G401 (cell line): Measurements from ENCODE around the gene PEAK1. TPM values are rescaled to one million over a fixed set of nuclear protein-coding genes. Genes with fewer than 3 reads are reported as not detected.

Experiments used
- DNase-seq: peaks from one replicate; pipeline ENCODE4 v3.0.0-alpha.2; 2015; ENCODE audit warnings: low spot score
- in situ Hi-C: cut with HindIII; loops from 2 replicates; pipeline ENCODE4 v1.10.0; 2016; ENCODE audit warnings: low sequenced_read_pairs, mixed read lengths
- total RNA-seq: library from RNA; depleted of rRNA; stranded (reverse); fragments of >200 nt; shearing (Covaris generic); gene quantifications from 2 replicates; pipeline ENCODE4 v1.2.3, GENCODE V29; 2014; rRNA removed

Gene PEAK1
- 13.2 and 14.3 TPM in 2 replicates for total RNA-seq

DNA sequence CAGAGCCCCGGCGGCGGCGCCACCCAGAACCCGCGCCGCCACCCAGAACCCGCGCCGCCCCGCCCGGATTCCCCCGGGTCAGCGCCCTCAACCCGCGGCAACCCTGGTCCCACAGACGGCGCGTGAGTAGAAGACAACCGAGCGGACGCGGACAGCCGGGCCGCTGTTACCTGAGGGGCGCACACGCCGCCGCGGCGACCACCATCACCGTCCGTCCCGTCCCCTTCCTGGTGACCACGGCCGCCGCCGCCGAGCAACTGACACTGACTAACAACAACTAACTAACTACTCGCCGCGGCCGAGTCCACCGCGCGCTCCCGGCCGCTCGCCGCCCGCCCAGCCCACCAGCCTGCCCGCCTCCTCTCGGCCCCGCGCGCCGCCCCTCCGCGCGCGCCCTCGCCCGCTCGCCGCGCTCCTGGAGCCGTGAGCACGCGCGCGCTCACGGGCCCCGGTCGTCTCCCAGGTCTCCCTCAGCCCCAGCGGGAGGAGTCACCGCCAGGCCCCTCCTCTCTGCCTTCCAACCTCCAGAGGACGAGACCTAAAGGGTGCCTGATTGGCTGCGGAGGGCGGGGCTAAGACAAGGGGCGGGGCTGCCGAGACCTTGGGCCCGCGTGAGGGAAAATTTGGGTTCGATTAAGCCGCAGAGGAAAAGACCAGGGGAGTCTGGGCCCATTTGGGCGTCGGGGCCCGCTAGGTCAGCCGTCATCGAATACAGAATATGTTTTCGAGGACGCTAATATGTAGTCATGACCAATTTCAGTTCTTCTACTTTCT lies at the start of gene PEAK1:
PEAK1 (minus strand) TSS at position 269 of the 774 bp plus-strand sequence. CDS start 238,178 bp downstream, outside the sequence.
- DNase-seq = peak; percentile 99
- in situ Hi-C loops = no loop called here

- in situ Hi-C loops = no loop called here
- no peak for DNase-seq
Observed at GRCh38 chr15:77468896-77469295, 49.0 kb upstream of the PEAK1 start.

GRCh38 chr15:77466521-77466920 lies 46.6 kb upstream of the PEAK1 start:
- no peak for DNase-seq
- in situ Hi-C loops = no loop called here

- DNase-seq = no peak
- in situ Hi-C loops = no loop called here
Observed at GRCh38 chr15:77464129-77464865, 44.4 kb upstream of the PEAK1 start.

DNA sequence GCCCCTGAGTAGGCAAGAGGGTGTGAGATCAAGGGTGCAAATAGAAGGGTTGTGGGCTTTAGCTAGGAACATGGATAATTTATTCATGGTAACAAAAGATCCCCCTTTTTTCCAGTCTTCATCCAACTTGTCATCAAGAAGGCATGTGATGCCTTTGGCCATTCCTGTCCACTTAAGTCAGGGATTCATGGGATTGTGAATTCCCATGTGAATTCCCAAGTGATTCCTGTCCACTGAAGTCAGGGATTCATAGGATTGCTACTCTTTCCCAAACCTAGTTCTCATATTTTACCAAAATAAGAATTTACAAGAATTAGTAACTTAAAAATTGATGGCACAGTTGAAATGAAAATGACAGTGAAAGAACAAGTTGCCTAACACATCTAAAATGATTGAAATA lies 41.6 kb upstream of the PEAK1 start:
- in situ Hi-C loops = no loop called here
- DNase-seq = no peak

DNA sequence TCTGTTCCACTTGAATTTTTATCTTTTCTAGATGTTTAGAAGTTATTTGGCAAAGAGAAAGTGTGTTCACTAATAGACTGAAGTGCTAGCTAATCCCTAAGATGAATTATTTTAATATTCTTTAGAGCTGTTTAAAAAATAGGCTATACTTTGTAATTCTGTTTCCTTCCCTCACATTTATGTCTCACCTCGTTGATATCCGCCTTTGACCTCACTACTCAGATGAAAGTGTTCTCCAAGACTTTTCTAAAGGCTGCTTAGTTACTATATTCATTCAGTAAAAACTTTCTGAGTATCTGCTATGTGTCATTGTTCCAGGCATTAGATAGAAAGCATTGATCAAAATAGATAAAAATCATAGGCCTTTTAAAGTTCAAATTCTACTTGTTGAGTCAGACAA lies 39.1 kb upstream of the PEAK1 start:
- no peak for DNase-seq
- in situ Hi-C loops = no loop called here

- in situ Hi-C loops = no loop called here
- DNase-seq = no peak
Observed at GRCh38 chr15:77457905-77458265, 38.0 kb upstream of the PEAK1 start.

- in situ Hi-C loops = no loop called here
- DNase-seq = no peak
Observed at GRCh38 chr15:77457191-77457904, 37.4 kb upstream of the PEAK1 start.

GRCh38 chr15:77456746-77457145 lies 36.8 kb upstream of the PEAK1 start:
- DNase-seq = no peak
- in situ Hi-C loops = no loop called here

DNA sequence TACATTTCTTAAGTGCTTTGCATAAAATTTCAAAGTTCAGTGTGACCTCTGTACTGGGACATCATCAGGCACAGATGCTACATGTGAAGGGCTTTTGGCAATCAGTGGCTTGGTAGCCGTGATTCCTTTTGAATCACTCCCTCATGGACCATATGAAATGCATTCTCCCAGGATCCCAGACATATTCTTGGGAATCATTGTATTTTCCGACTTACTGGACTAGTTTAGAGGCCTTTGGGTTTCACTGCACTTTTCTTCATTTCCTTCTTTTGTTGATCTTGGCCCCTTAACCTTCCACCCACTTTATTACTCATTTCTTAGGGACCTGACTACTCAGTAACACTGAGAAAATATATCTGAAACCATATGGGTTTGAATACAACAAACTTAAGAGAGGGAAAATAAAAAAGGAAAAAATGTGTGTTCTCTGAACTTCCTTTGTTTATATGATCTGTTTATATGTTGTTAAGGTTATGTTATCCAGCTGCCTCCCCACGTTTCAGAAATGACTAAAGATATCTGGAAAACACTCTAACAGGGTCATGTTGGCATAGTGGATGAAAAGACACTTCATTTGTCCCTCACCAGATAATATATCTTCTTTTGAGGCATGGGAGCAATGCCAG lies 35.9 kb upstream of the PEAK1 start:
- DNase-seq = no peak
- in situ Hi-C loops = no loop called here

GRCh38 chr15:77454951-77455350 lies 35.0 kb upstream of the PEAK1 start:
- DNase-seq = no peak
- in situ Hi-C loops = no loop called here

DNA sequence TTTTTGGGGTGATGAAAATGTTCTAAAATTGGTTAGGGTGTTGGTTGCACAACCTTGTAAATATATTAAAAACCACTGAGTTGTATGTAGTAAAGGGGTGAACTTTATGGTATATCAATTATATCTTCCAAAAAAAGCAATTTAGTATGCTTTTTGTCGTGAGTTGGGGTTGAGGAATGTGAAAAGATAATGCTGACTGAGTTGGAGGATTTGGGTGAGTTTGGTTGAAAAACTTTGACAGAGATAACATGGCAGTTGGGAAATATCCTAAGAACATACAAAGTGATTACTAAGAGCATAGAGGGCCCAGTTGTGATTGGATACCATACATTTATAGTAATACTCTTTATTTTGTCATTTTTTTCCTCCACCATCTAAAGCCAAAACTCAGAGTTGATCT lies 34.4 kb upstream of the PEAK1 start:
- DNase-seq = no peak
- in situ Hi-C loops = no loop called here

GRCh38 chr15:77446840-77447390 lies 27.0 kb upstream of the PEAK1 start:
- DNase-seq = no peak
- in situ Hi-C loops = no loop called here

GRCh38 chr15:77440378-77440999 lies 20.6 kb upstream of the PEAK1 start:
- DNase-seq = no peak
- in situ Hi-C loops = no loop called here

DNA sequence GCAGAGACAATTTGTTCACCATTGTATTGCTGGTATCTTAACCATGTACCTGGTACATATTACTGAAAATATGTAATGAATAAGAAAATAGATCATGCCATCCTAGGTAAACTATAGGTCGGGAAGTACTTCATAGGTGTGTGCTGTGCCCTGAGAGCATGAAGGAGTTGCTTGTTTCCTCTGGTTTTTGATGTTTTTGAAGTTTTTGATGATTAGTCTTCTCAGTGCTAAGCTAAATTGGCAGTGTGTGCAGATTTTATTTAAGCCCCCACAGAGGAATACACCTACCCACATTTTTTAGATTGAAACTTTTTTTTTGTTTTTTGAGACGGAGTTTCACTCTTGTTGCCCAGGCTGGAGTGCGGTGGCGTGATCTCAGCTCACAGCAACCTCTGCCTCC lies 17.4 kb upstream of the PEAK1 start:
- DNase-seq = no peak
- in situ Hi-C loops = no loop called here

GRCh38 chr15:77436822-77437221 lies 16.9 kb upstream of the PEAK1 start:
- no peak for DNase-seq
- in situ Hi-C loops = no loop called here

GRCh38 chr15:77430652-77431051 lies 10.7 kb upstream of the PEAK1 start:
- in situ Hi-C loops = no loop called here
- DNase-seq = no peak

GRCh38 chr15:77430213-77430612 lies 10.3 kb upstream of the PEAK1 start:
- DNase-seq = no peak
- in situ Hi-C loops = no loop called here

DNA sequence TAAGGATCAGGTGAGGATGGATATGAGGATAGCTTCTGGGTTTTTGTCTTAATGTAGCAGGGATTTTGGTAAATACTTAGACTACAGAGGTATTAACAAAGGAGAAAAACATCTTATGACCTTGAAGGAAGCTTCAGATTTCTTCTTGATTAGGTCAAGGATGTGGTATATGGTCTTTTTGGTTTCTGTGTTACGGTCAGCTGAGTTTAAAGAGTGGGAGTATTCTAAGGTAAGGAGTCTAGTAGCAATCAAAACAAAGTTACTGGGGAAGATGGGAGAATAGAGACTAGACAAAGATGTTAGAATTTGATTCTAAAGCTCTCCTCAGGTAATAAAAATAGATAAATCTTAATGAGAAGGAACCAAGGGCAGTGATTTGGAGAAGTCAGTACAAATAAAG lies 7.0 kb upstream of the PEAK1 start:
- in situ Hi-C loops = no loop called here
- no peak for DNase-seq
